ENCODE results near the gene DGKE. TPM values are rescaled to one million over a fixed set of nuclear protein-coding genes. Genes with fewer than 3 reads are reported as not detected.

DGKE gene
- polyA plus RNA-seq, 1 donor from 2014 or later: 6.2 TPM

GRCh38 chr17:56898874-56899273 is 64.9 kb downstream of the DGKE start:
- H3K9me3 Mint-ChIP-seq: no peaks in the 10 kb centered on the region
- H3K4me1 Mint-ChIP-seq: peaks cover 19 to 36% (median 28%) of the 10 kb centered on the region in 3 donors
- H3K4me3 Mint-ChIP-seq: peak overlapping the region in 1 of 4 donors; percentile 66
- peak overlapping the region in 1 of 3 donors; percentile 29 for H3K27ac Mint-ChIP-seq
- H3K27me3 Mint-ChIP-seq: no peaks in the 10 kb centered on the region
- H3K36me3 Mint-ChIP-seq: peaks cover 8% of the 10 kb centered on the region

DNA sequence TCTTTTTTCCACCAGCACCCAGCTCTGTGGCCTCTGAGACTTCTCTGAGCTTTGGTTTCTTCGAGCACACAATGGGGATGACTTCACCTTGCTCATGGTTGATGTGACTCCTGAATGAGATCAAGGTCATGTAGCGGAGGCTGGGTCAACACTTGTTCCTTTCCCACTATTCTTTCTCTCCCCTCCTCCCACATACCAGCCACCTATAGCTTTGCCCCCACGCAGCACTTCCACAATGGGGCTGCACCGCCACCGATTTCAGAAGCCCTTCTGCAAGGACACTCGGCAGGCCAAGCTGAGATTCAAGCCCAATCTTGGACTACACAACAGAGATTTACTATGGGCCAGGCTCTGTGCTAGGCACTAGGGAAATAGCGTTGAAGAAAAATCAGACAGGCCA is 65.5 kb downstream of the DGKE start:
- peaks cover 23 to 36% (median 32%) of the 10 kb centered on the region in 3 donors for H3K4me1 Mint-ChIP-seq

GRCh38 chr17:56902348-56902747 is 68.4 kb downstream of the DGKE start:
- Mint-ChIP-seq H3K36me3 (peaks cover 12% of the 10 kb centered on the region), H3K9me3 (no peaks in the 10 kb centered on the region), H3K27me3 (no peaks in the 10 kb centered on the region), H3K4me1 (peaks cover 30 to 39% (median 38%) of the 10 kb centered on the region in 3 donors), H3K4me3 (no peak overlapping the region), H3K27ac (no peak overlapping the region)

More for the DNA sequence above, 65.5 kb downstream of the DGKE start:
- no peaks in the 10 kb centered on the region for H3K9me3 Mint-ChIP-seq
- no peaks in the 10 kb centered on the region for H3K27me3 Mint-ChIP-seq
- peaks cover 12% of the 10 kb centered on the region for H3K36me3 Mint-ChIP-seq
- H3K4me3 Mint-ChIP-seq: no peak overlapping the region
- peak overlapping the region in 1 of 3 donors; percentile 29 for H3K27ac Mint-ChIP-seq

- H3K27ac Mint-ChIP-seq: no peak overlapping the region
- H3K9me3 Mint-ChIP-seq: no peaks in the 10 kb centered on the region
- H3K4me3 Mint-ChIP-seq: no peak overlapping the region
- peaks cover 30 to 39% (median 38%) of the 10 kb centered on the region in 3 donors for H3K4me1 Mint-ChIP-seq
- peaks cover 12% of the 10 kb centered on the region for H3K36me3 Mint-ChIP-seq
- H3K27me3 Mint-ChIP-seq: peaks cover 2% of the 10 kb centered on the region
Measured at GRCh38 chr17:56903560-56903959, 69.6 kb downstream of the DGKE start.

DNA sequence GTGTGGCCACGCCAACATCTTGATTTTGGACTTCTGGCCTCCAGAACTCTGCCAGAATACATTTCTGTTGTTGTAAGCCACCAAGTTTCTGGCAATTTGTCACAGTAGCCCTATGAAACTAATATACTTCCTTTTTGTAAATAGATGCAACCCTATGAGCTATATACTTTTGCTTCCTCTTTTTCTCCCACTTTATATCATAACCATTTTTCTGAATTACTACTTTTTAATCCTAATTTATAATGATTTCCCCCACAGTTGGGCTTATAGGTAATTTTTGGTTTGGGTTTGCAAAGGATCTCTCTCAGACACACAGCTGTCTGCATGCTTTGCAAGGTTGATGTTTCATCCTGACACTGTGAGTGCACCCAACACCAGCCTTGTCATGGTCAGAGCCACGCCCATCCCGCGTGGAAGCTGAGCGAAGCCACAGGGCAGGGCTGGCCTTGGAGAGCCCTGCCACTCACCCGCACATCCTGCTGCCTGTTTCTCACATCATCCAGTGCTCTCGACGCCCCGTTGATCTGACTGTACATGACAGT is 74.1 kb downstream of the DGKE start:
- peaks cover 2% of the 10 kb centered on the region for H3K27me3 Mint-ChIP-seq
- H3K27ac Mint-ChIP-seq: peak overlapping the region; percentile 88 to 93 (median 93)
- H3K36me3 Mint-ChIP-seq: peaks cover 6% of the 10 kb centered on the region
- H3K9me3 Mint-ChIP-seq: no peaks in the 10 kb centered on the region
- peaks cover 43 to 61% (median 56%) of the 10 kb centered on the region in 3 donors for H3K4me1 Mint-ChIP-seq
- H3K4me3 Mint-ChIP-seq: peak overlapping the region; percentile 68 to 93 (median 86)

DNA sequence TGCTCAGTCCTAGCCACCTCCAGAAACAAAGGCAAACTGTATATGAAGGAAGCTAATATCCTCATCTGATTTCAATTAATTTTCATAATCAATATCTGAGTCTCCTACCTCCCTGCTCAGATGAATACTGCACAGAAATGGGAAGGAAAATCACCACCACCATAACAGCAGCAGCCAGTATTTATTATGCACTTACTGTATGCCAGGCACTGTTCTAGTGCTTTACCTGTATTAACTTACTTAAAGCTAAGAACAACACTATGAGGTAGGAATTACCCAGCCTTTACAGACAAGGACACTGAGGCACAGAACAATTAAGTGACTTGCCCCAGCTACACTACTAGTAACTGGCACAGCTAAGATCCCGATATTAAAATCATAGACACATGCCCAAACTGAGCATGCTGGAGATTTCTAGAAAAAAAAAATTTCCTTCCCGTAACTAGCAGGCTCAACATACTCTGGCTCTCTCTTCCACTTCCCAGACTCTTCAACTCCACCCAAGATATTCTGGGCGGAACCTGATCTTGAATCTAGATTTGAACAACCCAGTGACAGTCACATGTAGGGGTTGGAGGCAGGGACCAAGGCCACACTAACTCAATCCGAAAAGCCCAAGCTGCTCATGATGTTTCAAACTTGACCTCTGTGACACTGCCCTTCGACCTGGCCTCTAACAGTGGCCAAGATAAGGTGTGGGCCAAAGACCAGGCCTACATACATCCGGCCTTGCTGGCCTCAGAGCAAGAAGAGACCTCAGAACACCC is 76.0 kb downstream of the DGKE start:
- H3K9me3 Mint-ChIP-seq: no peaks in the 10 kb centered on the region
- H3K4me3 Mint-ChIP-seq: peak overlapping the region; percentile 55 to 93 (median 89)
- H3K27me3 Mint-ChIP-seq: peaks cover 2% of the 10 kb centered on the region
- peaks cover 45 to 57% (median 54%) of the 10 kb centered on the region in 3 donors for H3K4me1 Mint-ChIP-seq
- peaks cover 2% of the 10 kb centered on the region for H3K36me3 Mint-ChIP-seq
- H3K27ac Mint-ChIP-seq: peak overlapping the region; percentile 86 to 93 (median 88)

GRCh38 chr17:56910509-56911235 is 76.7 kb downstream of the DGKE start:
- Mint-ChIP-seq H3K36me3 (peaks cover 2% of the 10 kb centered on the region), H3K4me1 (peaks cover 47 to 61% (median 59%) of the 10 kb centered on the region in 3 donors)

DNA sequence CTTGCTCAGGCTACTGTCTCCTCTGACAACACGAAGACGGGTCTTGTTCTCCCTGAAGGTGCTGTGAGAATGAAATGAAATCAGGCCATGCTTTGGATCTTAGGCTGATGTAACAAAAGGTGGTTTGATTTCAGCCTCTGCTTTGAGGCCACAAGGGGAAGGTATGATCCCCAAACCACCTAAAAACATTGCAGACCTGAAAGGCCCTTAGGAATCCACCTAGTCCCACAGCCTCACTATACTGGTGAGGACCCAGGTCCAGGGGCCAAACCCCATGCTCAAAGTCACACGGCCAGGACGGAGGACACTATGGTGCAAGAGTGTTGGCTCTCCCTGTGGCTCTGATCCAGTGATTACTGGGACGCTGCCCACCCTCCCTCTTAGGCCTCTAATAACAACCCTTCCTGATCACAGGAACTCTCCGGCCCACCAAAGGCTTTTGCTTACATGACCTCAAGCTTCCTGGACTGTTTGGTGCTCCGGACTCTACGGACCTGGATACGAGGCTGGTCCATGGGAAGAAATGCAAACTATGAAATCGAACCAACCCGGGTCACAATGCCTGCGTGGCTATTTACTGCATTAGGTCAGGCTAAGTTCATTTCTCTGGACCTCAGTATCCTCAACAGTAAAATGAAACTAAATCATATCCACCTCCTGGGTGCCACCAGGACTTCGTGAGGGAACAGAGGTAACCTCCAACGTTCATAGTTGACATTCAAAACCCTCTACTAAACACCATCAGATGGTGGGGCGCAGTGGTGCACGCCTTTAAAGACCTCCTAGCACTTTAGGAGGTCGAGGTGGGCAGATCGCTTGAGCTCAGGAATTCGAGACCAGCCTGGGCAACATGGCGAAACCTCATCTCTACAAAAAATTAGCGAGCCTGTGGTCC is 78.4 kb downstream of the DGKE start:
- H3K27me3 Mint-ChIP-seq: peaks cover 2% of the 10 kb centered on the region
- H3K9me3 Mint-ChIP-seq: peaks cover 0 to 1% (median under 1%) of the 10 kb centered on the region in 3 donors
- peak overlapping the region; percentile 88 to 98 (median 96) for H3K4me3 Mint-ChIP-seq

More at GRCh38 chr17:56910509-56911235, 76.7 kb downstream of the DGKE start:
- Mint-ChIP-seq H3K9me3 (no peaks in the 10 kb centered on the region), H3K27ac (peak overlapping the region; percentile 86 to 93 (median 88)), H3K4me3 (peak overlapping the region; percentile 55 to 90 (median 86)), H3K27me3 (peaks cover 2% of the 10 kb centered on the region)

GRCh38 chr17:56913000-56913311 is 79.0 kb downstream of the DGKE start:
- Mint-ChIP-seq H3K36me3 (no peaks in the 10 kb centered on the region), H3K4me1 (peaks cover 39 to 49% (median 45%) of the 10 kb centered on the region in 3 donors), H3K27me3 (peaks cover 2% of the 10 kb centered on the region), H3K27ac (peak overlapping the region; percentile 85 to 97 (median 93)), H3K4me3 (peak overlapping the region; percentile 88 to 98 (median 96)), H3K9me3 (peaks cover 0 to 6% (median 1%) of the 10 kb centered on the region in 3 donors)

More for the DNA sequence above, 78.4 kb downstream of the DGKE start:
- Mint-ChIP-seq H3K4me1 (peaks cover 45 to 54% (median 51%) of the 10 kb centered on the region in 3 donors), H3K27ac (peak overlapping the region; percentile 84 to 97 (median 85)), H3K36me3 (no peaks in the 10 kb centered on the region)

DNA sequence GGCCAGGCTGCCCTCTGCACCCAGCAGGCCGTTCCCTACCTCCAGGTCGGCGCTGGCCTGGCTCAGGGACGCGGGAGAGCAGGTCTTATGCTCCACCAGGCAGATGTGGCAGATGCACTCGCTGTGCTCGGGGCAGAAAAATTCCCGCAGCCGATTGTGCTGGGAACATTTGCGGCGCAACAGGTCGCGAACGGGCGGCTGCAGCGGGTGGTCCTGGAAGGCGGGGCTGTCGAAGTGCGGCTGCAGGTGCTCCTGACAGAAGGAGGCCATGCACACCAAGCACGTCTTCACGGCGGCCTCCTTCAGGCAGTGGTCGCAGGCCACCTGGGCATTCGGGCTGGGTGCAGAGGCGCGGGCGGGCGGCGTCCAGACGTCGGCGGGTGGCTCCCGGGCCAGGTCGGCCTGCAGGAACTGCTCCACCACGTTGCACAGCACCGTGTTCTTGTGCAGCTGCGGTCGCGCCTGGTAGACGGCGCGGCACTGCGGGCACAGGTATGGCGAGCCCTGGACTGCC is 79.5 kb downstream of the DGKE start:
- peaks cover 0 to 8% (median 1%) of the 10 kb centered on the region in 3 donors for H3K9me3 Mint-ChIP-seq
- peak overlapping the region; percentile 88 to 98 (median 96) for H3K4me3 Mint-ChIP-seq
- peaks cover 35 to 44% (median 40%) of the 10 kb centered on the region in 3 donors for H3K4me1 Mint-ChIP-seq
- H3K27me3 Mint-ChIP-seq: no peaks in the 10 kb centered on the region
- peak overlapping the region; percentile 85 to 97 (median 93) for H3K27ac Mint-ChIP-seq
- H3K36me3 Mint-ChIP-seq: no peaks in the 10 kb centered on the region

GRCh38 chr17:56913867-56914580 is 80.1 kb downstream of the DGKE start, which contains the start of gene TRIM25:
TRIM25 (minus strand) TSS chr17:56914049; CDS start chr17:56913988, 61 bp downstream.
- Mint-ChIP-seq H3K4me3 (peak within 1 kb of the TSS; percentile 88 to 98 (median 96)), H3K4me1 (peaks cover 33 to 38% (median 34%) of the 10 kb centered on the region in 3 donors)

GRCh38 chr17:56914581-56915273 is 80.8 kb downstream of the DGKE start:
- peaks cover 31 to 34% (median 31%) of the 10 kb centered on the region in 3 donors for H3K4me1 Mint-ChIP-seq

More at GRCh38 chr17:56913867-56914580, 80.1 kb downstream of the DGKE start, which contains the start of gene TRIM25:
- peak within 1 kb of the TSS; percentile 85 to 97 (median 94) for H3K27ac Mint-ChIP-seq
- H3K9me3 Mint-ChIP-seq: peaks cover 0 to 8% (median 1%) of the 10 kb centered on the region in 3 donors
- H3K36me3 Mint-ChIP-seq: no peaks in the 10 kb centered on the region
- H3K27me3 Mint-ChIP-seq: no peaks in the 10 kb centered on the region

More at GRCh38 chr17:56914581-56915273, 80.8 kb downstream of the DGKE start:
- peak overlapping the region; percentile 85 to 97 (median 94) for H3K27ac Mint-ChIP-seq
- peak overlapping the region; percentile 88 to 98 (median 96) for H3K4me3 Mint-ChIP-seq
- peaks cover 0 to 10% (median 1%) of the 10 kb centered on the region in 3 donors for H3K9me3 Mint-ChIP-seq
- H3K27me3 Mint-ChIP-seq: no peaks in the 10 kb centered on the region
- no peaks in the 10 kb centered on the region for H3K36me3 Mint-ChIP-seq

Data from IgD-negative memory B cell (primary cell).